Heart left ventricle (tissue), 13 donors: ENCODE results near the gene ERBB4.

Experiments
- CTCF ChIP-seq, 12 donors: fragments of 200-600 bp; sonication (generic) in 4 of 12; IDR thresholded peaks; one replicate each; pipeline versions ENCODE4 v1.5.0 to v1.8.0; 2018 to 2022; ENCODE audit warnings: antibody characterized with exemption in 12 of 12, mild to moderate bottlenecking in 5 of 12
- POLR2A ChIP-seq, 2 donors: fragments of 450-650 bp; IDR thresholded peaks; one replicate each; pipeline ENCODE4 v1.6.1; 2017; ENCODE audit warnings: antibody characterized with exemption in 2 of 2, mild to moderate bottlenecking in 2 of 2, moderate library complexity in 2 of 2
- donor health status: ischemic (EF 13 %, LVEDD 7.1; RV severe dilation, severe dysfunction).
- donor health status: DM: no; HTN: yes; CAD: no.
- donor health status: DM: no; HTN: no; CAD: no.
- donor health status: ischemic (EF 25% LVEDD 6.9; RV normal size, moderate dysfunction).
- donor health status: ischemic (EF 25% LVEDD 5.7; RV mildly dilated, moderate dysfunction).
- donor health status: ischemic (EF 35%, LVEDD 5.7; RV mildly dilated, moderate dysfunction).
- donor health status: nonischemic (EF 11% LVEDD 7.7; RV severe dilation, severe dysfunction).
- donor health status: DM: yes; HTN: yes; CAD: no.
- donor health status: PGD.
- donor health status: ischemic (EF 29% LVEDD 5.4; RV normal size, mild dysfunction).
- donor health status: nonischemic (EF 23%, LVEDD 6.1; RV moderate dilation, normal function).

DNA sequence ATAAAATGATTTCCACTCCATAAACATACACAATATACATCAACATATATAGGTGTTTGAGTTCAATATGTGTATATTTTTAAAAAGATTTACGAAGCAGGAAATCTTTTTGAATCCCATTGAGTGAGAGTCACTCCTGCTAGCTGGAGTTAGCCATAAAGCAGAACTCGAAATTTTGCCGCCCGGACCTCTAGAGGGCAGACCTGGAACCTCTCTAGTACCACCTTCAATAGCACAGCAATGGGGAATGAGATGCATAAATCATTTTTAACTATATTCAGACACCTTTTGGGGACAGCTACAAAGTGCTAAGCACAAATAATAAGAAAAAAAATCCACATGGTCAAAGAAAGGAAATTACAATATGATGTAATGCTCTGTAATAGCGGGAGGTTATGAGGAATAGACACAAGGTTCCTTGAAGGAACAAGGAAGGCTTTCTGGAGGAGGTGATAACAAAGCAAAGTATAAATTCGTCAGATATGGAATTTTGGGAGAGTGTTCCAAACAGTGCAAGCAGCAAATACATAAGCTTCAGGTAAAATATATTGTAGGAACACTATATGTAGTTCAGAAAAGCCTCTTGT is 533.4 kb downstream of the ERBB4 start:
- TF ChIP-seq CTCF (IDR thresholded peaks at IDR 0.05): peak in 11 of 12 donors; percentile 21 to 55 (median 41)
- TF ChIP-seq POLR2A (IDR thresholded peaks at IDR 0.05): no peak
